Neutrophil (primary cell): ENCODE results near the gene GRHL3.
A peak's percentile ranks its signal among the peaks of the same experiment; 100 is the strongest.

Source experiments
- H3K27ac ChIP-seq: fragments of 200-600 bp; sonication (generic); 2 replicates; pipeline ENCODE4 v1.5.1; 2016; ENCODE audit warnings: mild to moderate bottlenecking, moderate library complexity
- H3K27me3 ChIP-seq: fragments of 200-600 bp; sonication (generic); 2 replicates; pipeline ENCODE4 v1.6.0; 2016; ENCODE audit warnings: mild to moderate bottlenecking
- H3K36me3 ChIP-seq: fragments of 200-600 bp; sonication (generic); 2 replicates; pipeline ENCODE4 v1.5.1; 2017
- H3K4me1 ChIP-seq, 2 experiments: fragments of 200-600 bp in 1 of 2; sonication (generic) in 1 of 2; 1 replicate in 1 of 2; 2 replicates in 1 of 2; pipeline versions ENCODE4 v1.5.1 to v1.6.1; 2013 to 2016; ENCODE audit warnings: low read depth in 1 of 2, low read length in 1 of 2, mild to moderate bottlenecking in 1 of 2, moderate library complexity in 1 of 2; ENCODE audit not compliant: control insufficient read depth in 1 of 2, insufficient read depth in 1 of 2
- H3K4me3 ChIP-seq, 2 experiments: fragments of 200-600 bp in 1 of 2; sonication (generic) in 1 of 2; 1 replicate in 1 of 2; 2 replicates in 1 of 2; pipeline ENCODE4 v1.5.1; 2013 to 2016; ENCODE audit warnings: low read depth in 1 of 2, low read length in 1 of 2, mild to moderate bottlenecking in 1 of 2, moderate library complexity in 1 of 2
- H3K9me3 ChIP-seq: fragments of 200-600 bp; sonication (generic); 2 replicates; pipeline ENCODE4 v1.5.1; 2016
- TF ChIP-seq, protein P1 (sequence below): fragments of 200-600 bp; sonication (generic); IDR thresholded peaks from 2 replicates; pipeline ENCODE4 v1.5.1; 2016; ENCODE audit warnings: antibody characterized with exemption

Gene GRHL3

DNA sequence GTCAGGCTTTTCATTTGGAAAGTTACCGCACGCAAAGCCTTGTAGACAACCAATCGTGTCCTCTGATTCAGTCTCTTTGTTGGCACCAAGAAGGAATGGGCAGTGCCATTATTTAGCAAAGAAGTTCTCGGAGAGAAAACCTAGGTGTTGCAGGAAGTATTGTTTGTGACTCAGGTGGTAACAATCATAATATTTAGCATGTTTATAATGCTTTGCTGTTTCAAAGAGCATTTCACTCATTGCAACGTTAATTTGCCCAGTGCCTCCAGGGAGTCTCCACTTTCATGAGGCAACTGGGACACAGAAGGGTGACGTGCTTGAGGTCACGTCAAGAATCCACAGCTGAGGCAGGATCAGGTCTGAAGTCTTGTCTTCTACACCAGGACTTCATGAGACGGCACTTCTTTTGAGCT, 63.0 kb downstream of the GRHL3 start:
- Histone ChIP-seq H3K4me1 (peaks cover 36 to 37% of the 10 kb centered on the region in 2 experiments), H3K36me3 (no peaks in the 10 kb centered on the region), H3K27ac (no peak overlapping the region), H3K9me3 (no peaks in the 10 kb centered on the region), H3K4me3 (no peak overlapping the region), H3K27me3 (no peaks in the 10 kb centered on the region)
- TF ChIP-seq, protein P1, sequence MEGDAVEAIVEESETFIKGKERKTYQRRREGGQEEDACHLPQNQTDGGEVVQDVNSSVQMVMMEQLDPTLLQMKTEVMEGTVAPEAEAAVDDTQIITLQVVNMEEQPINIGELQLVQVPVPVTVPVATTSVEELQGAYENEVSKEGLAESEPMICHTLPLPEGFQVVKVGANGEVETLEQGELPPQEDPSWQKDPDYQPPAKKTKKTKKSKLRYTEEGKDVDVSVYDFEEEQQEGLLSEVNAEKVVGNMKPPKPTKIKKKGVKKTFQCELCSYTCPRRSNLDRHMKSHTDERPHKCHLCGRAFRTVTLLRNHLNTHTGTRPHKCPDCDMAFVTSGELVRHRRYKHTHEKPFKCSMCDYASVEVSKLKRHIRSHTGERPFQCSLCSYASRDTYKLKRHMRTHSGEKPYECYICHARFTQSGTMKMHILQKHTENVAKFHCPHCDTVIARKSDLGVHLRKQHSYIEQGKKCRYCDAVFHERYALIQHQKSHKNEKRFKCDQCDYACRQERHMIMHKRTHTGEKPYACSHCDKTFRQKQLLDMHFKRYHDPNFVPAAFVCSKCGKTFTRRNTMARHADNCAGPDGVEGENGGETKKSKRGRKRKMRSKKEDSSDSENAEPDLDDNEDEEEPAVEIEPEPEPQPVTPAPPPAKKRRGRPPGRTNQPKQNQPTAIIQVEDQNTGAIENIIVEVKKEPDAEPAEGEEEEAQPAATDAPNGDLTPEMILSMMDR, result no peak

GRCh38 chr1:24383381-24383940, 64.3 kb downstream of the GRHL3 start:
- TF ChIP-seq, protein P1, result no peak
- H3K27me3 ChIP-seq, result no peaks in the 10 kb centered on the region
- no peaks in the 10 kb centered on the region for H3K9me3 ChIP-seq
- H3K4me3 ChIP-seq, result peak overlapping the region; percentile 43 to 62
- H3K36me3 ChIP-seq, result no peaks in the 10 kb centered on the region
- peak overlapping the region; percentile 96 for H3K27ac ChIP-seq
- peaks cover 37 to 39% of the 10 kb centered on the region in 2 experiments for H3K4me1 ChIP-seq

GRCh38 chr1:24384251-24385090, 65.3 kb downstream of the GRHL3 start:
- TF ChIP-seq, protein P1, result peak; percentile 9
- Histone ChIP-seq H3K27ac (peak overlapping the region; percentile 96), H3K9me3 (no peaks in the 10 kb centered on the region), H3K36me3 (no peaks in the 10 kb centered on the region), H3K4me3 (peak overlapping the region; percentile 43 to 62), H3K27me3 (no peaks in the 10 kb centered on the region), H3K4me1 (peaks cover 37 to 39% of the 10 kb centered on the region in 2 experiments)

- H3K27ac ChIP-seq, result peak overlapping the region; percentile 96
- H3K4me1 ChIP-seq, result peaks cover 37 to 39% of the 10 kb centered on the region in 2 experiments
- TF ChIP-seq, protein P1, result peak; percentile 61
- no peaks in the 10 kb centered on the region for H3K9me3 ChIP-seq
- no peaks in the 10 kb centered on the region for H3K36me3 ChIP-seq
- no peaks in the 10 kb centered on the region for H3K27me3 ChIP-seq
- H3K4me3 ChIP-seq, result peak overlapping the region; percentile 43 to 62
These were observed 66.2 kb downstream of the GRHL3 start for GRCh38 chr1:24385160-24385940.

GRCh38 chr1:24386241-24386640, 67.1 kb downstream of the GRHL3 start:
- Histone ChIP-seq H3K4me3 (no peak overlapping the region), H3K36me3 (no peaks in the 10 kb centered on the region), H3K27me3 (no peaks in the 10 kb centered on the region), H3K4me1 (peaks cover 39% of the 10 kb centered on the region in 2 experiments), H3K9me3 (no peaks in the 10 kb centered on the region), H3K27ac (peak overlapping the region; percentile 96)
- TF ChIP-seq, protein P1, result no peak
